Right hindlimb (tissue), 1 donor: ENCODE measurements around the gene SIAH1.
"Not testable (repeated sequence)": the region's sequence is repeated elsewhere in the genome, so short reads cannot be mapped to it uniquely, and the experiment has no call there.

Experiments
- DNase-seq: peaks from one replicate; pipeline ENCODE4 v3.0.0-alpha.2; 2018

The SIAH1 gene

GRCh38 chr16:48330841-48331192, 54.4 kb downstream of the SIAH1 start:
- DNase-seq: no peak

DNA sequence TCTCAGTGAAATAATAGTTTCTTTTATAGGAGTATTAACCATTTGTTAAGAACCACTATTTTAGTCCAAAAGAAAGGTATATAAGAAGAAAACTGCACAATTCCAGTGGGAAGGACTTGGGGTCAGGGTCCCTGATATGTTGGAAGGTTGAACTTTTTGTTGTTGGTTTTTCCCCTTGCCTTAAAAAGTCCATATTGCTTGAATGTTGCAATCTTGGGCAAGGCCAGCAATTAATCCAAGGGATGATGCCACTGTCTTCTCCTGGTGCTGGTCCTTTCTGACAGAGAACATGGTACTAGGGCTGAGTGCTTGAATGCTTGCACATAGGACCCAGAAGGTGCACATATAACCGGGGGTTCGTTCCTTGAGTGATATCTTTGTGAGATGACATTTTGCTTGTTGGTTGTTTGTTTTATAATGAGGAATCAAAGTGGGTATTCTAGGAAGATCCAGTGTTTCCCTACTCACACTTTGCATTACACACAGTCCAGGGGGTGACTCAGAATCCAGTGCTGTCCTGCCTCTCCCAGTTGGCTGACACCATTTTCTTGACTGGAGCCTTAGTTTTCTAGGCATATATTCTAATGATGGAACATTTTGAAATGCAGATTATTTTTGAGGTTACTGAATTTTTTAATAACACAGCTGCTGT, 54.9 kb downstream of the SIAH1 start:
- no peak for DNase-seq

DNA sequence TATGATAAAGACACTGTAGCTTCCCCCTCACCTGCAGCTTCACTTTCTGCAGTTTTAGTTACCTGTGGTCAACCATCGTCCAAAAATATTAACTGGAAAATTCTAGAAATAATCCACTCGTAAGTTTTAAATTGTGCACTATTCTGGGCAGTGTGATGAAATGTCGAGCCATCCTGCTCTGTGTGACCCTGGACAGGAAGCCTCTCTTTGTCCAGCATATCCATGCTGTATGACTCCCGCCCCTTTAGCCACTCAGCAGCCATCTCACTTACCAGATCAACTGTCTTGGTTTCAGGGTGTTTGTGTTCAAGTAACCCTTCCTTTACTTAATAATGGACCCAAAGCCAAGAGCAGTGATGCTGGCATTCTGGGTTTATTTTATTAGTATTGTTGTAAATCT, 56.1 kb downstream of the SIAH1 start:
- DNase-seq: no peak

- no peak for DNase-seq
Observed at GRCh38 chr16:48326915-48327314, 58.3 kb downstream of the SIAH1 start.

DNA sequence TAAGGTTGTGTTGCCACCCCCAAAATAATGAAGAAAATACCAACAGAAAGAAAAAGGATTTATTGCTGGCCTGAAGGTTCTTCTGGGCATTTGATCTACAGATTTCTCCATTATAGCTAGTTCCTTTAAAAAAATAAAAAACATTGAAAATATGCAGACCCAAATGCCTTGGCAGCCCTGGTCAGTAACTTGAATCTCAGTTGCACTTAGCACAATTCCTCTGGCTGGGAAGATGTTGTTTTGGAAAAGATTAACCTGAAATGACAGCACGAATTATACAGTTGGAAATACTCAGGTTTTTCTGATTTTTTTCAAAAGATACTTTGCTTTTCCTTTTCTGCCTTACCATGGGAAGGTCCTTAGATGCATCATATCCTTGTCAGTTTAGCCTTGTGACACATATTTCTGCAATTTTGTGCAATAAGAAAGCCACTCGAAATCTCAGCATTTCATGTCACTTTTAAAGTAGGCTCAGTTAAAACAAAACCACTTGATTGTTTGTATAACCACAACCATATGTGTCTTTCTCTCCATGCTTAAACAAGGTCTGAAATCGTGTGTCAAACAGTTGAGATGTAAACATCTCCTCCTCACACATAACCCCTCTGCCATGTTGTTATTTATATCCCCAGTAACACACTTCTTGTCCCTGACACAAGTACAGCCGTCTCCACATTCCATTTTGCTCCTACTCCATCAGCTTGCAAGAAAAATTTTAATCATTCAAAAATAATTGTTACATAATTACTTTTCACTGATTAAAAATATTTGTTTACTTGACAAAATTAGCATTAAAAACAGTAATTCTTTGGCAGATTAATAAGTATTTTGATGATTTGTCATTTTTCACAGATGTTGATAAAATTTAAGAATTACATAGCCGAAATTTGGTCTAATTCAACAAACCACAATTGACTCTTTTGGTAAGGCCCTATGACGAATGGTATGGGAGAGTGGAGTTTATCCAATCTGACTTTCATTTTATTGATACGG, 61.1 kb downstream of the SIAH1 start:
- no peak for DNase-seq

DNA sequence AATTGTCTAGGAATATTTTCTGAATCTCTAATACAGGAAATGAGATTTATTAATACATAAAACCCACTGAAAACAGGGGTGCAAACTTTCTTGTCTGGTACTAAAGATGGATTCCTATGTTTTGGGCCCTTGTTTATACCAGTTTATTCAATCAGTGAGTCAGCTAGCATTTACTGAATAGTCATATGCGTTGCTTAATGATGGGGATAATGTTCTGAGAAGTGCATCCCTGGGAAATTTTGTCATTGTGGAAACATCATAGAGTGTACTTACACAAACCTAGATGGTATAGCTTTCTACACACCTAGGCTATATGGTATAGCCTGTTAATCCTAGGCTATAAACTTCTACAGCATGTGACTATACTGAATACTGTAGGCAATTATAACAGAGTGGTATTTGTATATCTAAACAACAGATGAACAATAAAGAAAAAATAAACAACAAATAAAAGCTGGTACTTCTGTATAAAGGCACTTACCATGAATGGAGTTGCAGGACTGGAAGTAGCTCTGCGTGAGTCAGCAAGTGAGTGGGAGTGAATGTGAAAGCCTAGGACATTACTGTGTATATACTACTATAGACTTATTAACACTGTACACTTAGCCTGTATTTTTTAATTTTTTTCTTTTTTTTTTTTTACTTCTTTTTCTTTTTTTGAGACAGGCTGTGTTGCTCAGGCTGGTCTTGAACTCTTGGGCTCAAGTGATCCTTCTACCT, 63.7 kb downstream of the SIAH1 start:
- DNase-seq: no peak

- no peak for DNase-seq
Observed at GRCh38 chr16:48318630-48319029, 66.6 kb downstream of the SIAH1 start.

DNA sequence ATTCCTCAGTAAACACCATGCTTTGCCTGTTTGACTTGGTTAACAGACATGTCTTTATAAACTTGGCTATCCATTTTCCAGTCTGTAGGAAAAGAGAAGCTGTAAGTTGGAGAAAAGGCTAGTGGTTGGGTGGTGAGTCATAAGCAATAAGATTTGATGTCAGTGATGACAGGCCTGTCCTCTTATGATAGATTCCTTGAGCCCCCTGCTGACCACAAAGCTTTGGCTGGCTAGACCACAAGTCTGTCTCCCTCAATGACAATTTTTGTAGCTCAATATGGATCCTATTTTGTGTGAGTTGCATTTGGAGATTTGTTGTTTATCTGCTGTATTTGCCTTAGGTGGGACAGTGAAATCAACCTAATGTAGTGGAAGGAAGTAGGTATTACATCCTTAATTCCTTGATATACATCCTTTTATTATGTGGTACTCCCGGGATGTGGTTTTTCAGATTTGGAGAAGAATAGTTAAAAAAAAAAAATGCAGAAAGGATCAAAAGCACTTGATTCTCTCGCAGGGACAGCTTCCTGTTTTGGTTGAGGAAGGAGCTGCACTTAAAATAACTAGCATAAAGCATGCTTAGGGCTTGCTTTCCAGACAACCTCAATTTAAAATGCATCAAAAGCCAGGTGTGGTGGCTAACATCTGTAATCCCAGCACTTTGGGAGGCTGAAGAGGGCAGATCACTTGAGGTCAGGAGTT, 67.4 kb downstream of the SIAH1 start:
- DNase-seq: no peak

- DNase-seq: no peak
Observed at GRCh38 chr16:48317026-48317425, 68.2 kb downstream of the SIAH1 start.

GRCh38 chr16:48313905-48314304, 71.3 kb downstream of the SIAH1 start:
- not testable (repeated sequence) for DNase-seq

- DNase-seq: no peak
Observed at GRCh38 chr16:48310908-48311641, 74.1 kb downstream of the SIAH1 start.
